ENCODE data around the gene NSMCE4A. TPM values are rescaled to one million over a fixed set of nuclear protein-coding genes. Genes with fewer than 3 reads are reported as not detected.

The NSMCE4A gene
- total RNA-seq, 4 donors from 2014 or later: 20.1 to 37.7 (median 26.9) TPM

DNA sequence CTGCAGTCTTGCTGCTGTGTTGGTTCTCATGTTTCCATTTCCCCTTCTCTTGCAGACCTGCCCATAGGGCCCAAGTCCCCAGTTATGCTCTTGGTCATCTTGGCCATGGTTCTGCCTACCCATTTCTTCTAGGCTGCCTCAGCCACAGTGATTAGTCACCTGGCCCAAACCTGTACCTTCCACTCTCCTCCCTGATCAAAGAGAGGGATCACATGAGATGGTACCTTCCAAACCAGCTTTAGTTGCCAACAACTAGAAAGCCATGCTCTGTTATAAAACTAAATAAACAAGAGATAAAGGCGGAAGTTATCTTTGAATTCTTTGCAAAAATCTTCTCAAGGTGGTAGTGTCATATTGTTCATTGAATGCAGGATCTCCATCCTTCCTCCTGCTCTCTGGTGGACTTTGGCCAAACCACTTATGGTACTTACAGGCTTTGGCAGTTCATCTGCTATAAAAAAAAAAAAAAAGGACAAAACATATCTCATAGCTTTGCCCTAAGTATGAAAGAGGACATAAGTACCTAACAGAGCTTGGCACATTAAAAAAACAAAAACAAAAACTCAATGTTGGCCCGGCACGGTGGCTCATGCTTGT lies 39.7 kb upstream of the NSMCE4A start:
- no peak for TF ChIP-seq POLR2A (IDR thresholded peaks at IDR 0.05)
- TF ChIP-seq, protein P1, sequence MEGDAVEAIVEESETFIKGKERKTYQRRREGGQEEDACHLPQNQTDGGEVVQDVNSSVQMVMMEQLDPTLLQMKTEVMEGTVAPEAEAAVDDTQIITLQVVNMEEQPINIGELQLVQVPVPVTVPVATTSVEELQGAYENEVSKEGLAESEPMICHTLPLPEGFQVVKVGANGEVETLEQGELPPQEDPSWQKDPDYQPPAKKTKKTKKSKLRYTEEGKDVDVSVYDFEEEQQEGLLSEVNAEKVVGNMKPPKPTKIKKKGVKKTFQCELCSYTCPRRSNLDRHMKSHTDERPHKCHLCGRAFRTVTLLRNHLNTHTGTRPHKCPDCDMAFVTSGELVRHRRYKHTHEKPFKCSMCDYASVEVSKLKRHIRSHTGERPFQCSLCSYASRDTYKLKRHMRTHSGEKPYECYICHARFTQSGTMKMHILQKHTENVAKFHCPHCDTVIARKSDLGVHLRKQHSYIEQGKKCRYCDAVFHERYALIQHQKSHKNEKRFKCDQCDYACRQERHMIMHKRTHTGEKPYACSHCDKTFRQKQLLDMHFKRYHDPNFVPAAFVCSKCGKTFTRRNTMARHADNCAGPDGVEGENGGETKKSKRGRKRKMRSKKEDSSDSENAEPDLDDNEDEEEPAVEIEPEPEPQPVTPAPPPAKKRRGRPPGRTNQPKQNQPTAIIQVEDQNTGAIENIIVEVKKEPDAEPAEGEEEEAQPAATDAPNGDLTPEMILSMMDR (IDR thresholded peaks at IDR 0.05 in 4 of 5, conservative IDR thresholded peaks at IDR 0.05 in 1 of 5): no peak
- H3K4me1 ChIP-seq: peaks cover 70 to 72% of the 10 kb centered on the region in 2 donors

GRCh38 chr10:122013311-122013780 lies 38.3 kb upstream of the NSMCE4A start:
- intact Hi-C loops (cut with DNase I; ENCODE audit: low total_unique reads) (no loop called here), in situ Hi-C loops (cut with MboI; ENCODE audit: low sequenced_read_pairs in 4 of 4) (no loop called here)
- DNase-seq (peak; percentile 85 to 96), ATAC-seq (peak; percentile 90 to 91)
- peak overlapping the region; percentile 94 to 98 (median 97) for H3K27ac ChIP-seq
- TF ChIP-seq, protein P1 (IDR thresholded peaks at IDR 0.05 in 4 of 5, conservative IDR thresholded peaks at IDR 0.05 in 1 of 5): no peak
- peak; percentile 66 to 79 for TF ChIP-seq POLR2A (IDR thresholded peaks at IDR 0.05)
- no peaks in the 10 kb centered on the region for H3K27me3 ChIP-seq
- peak overlapping the region in 1 of 4 donors; percentile 19 for H3K4me3 ChIP-seq
- no peaks in the 10 kb centered on the region for H3K9me3 ChIP-seq
- H3K36me3 ChIP-seq: no peaks in the 10 kb centered on the region
- H3K4me1 ChIP-seq: peaks cover 68 to 70% of the 10 kb centered on the region in 2 donors

More for the DNA sequence above, 39.7 kb upstream of the NSMCE4A start:
- DNase-seq: no peak
- Histone ChIP-seq H3K27me3 (no peaks in the 10 kb centered on the region), H3K9me3 (no peaks in the 10 kb centered on the region), H3K27ac (peak overlapping the region; percentile 94 to 98 (median 97)), H3K4me3 (no peak overlapping the region), H3K36me3 (no peaks in the 10 kb centered on the region)
- ATAC-seq: no peak
- intact Hi-C loops (cut with DNase I; ENCODE audit: low total_unique reads): no loop called here
- in situ Hi-C loops (cut with MboI; ENCODE audit: low sequenced_read_pairs in 4 of 4): no loop called here

GRCh38 chr10:122012731-122013130 lies 37.7 kb upstream of the NSMCE4A start:
- ATAC-seq: peak in 1 of 2 donors; percentile 18

DNA sequence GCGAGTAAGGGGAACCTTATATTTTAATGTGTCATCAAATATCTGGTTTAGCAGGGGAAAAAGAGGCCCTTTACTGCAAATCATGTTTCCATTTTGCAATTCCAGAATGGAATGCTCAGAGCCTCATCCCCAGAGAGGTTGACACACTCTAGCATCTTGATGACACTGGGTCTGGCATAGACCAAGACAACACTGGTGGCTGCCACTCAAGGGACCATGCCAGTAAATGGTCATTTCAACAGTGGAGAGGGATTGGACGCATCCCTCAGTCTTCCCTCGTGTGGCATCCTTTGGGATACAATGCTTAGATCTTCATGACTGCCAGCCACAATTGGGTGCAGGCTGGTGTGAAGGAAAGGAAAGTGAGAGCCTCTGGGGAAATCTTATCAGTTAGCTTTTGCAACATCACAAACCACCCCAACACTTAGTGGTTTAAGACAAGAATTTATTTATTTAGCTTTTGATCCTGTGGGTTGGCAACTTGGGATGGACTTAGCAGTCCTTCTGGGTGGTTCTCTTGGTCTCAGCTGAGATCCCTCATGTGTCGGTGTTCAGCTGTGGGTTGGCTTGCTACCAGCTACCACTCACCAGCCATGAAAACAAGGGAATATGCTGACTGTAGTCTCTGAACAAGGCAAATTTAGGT lies 35.5 kb upstream of the NSMCE4A start:
- intact Hi-C loops (cut with DNase I; ENCODE audit: low total_unique reads): no loop called here

More at GRCh38 chr10:122012731-122013130, 37.7 kb upstream of the NSMCE4A start:
- no peaks in the 10 kb centered on the region for H3K36me3 ChIP-seq
- H3K4me1 ChIP-seq: peaks cover 64 to 65% of the 10 kb centered on the region in 2 donors
- intact Hi-C loops (cut with DNase I; ENCODE audit: low total_unique reads) (no loop called here), in situ Hi-C loops (cut with MboI; ENCODE audit: low sequenced_read_pairs in 4 of 4) (no loop called here)
- H3K27me3 ChIP-seq: no peaks in the 10 kb centered on the region
- no peaks in the 10 kb centered on the region for H3K9me3 ChIP-seq
- TF ChIP-seq, protein P1 (IDR thresholded peaks at IDR 0.05 in 4 of 5, conservative IDR thresholded peaks at IDR 0.05 in 1 of 5): no peak
- no peak for TF ChIP-seq POLR2A (IDR thresholded peaks at IDR 0.05)
- peak overlapping the region in 2 of 4 donors; percentile 18 to 19 for H3K4me3 ChIP-seq
- peak in 1 of 2 donors; percentile 57 for DNase-seq
- peak overlapping the region; percentile 94 to 98 (median 97) for H3K27ac ChIP-seq

More for the DNA sequence above, 35.5 kb upstream of the NSMCE4A start:
- ATAC-seq (peak in 1 of 2 donors; percentile 47), DNase-seq (peak in 1 of 2 donors; percentile 74)
- in situ Hi-C loops (cut with MboI; ENCODE audit: low sequenced_read_pairs in 4 of 4): no loop called here
- Histone ChIP-seq H3K27ac (peak overlapping the region; percentile 94 to 98 (median 97)), H3K4me1 (peaks cover 56 to 65% of the 10 kb centered on the region in 2 donors), H3K9me3 (no peaks in the 10 kb centered on the region), H3K4me3 (no peak overlapping the region), H3K36me3 (no peaks in the 10 kb centered on the region), H3K27me3 (no peaks in the 10 kb centered on the region)
- TF ChIP-seq, protein P1 (IDR thresholded peaks at IDR 0.05 in 4 of 5, conservative IDR thresholded peaks at IDR 0.05 in 1 of 5): no peak
- TF ChIP-seq POLR2A (IDR thresholded peaks at IDR 0.05): no peak
